Measurements from ENCODE around the gene SULF2.

- TF ChIP-seq CTCF (IDR thresholded peaks at IDR 0.05) = no peak
- no peak for TF ChIP-seq POLR2A (IDR thresholded peaks at IDR 0.05)
These were observed 122.6 kb downstream of the SULF2 start for GRCh38 chr20:47662483-47663353.

Data from body of pancreas (tissue), 4 donors.